Measurements from ENCODE around the gene LPAR1. TPM values are rescaled to one million over a fixed set of nuclear protein-coding genes. Genes with fewer than 3 reads are reported as not detected.

LPAR1 gene
- total RNA-seq, 1 donor from 2014 or later, result 23.2 TPM

GRCh38 chr9:110971705-110972104, 66.6 kb downstream of the LPAR1 start:
- H3K27ac ChIP-seq, result no peak overlapping the region

GRCh38 chr9:110971234-110971633, 67.0 kb downstream of the LPAR1 start:
- Histone ChIP-seq H3K27me3 (ENCODE audit: low read depth) (no peaks in the 10 kb centered on the region), H3K4me3 (no peak overlapping the region), H3K9me3 (no peaks in the 10 kb centered on the region), H3K4me1 (no peaks in the 10 kb centered on the region), H3K36me3 (no peaks in the 10 kb centered on the region), H3K27ac (no peak overlapping the region)
- ATAC-seq (no peak), DNase-seq (no peak)
- intact Hi-C loops (cut with DNase I), result no loop called here
- TF ChIP-seq CTCF (IDR thresholded peaks at IDR 0.05), result no peak

More at GRCh38 chr9:110971705-110972104, 66.6 kb downstream of the LPAR1 start:
- H3K9me3 ChIP-seq, result no peaks in the 10 kb centered on the region
- H3K4me1 ChIP-seq, result no peaks in the 10 kb centered on the region
- no peaks in the 10 kb centered on the region for H3K27me3 ChIP-seq (ENCODE audit: low read depth)
- intact Hi-C loops (cut with DNase I), result no loop called here
- no peak overlapping the region for H3K4me3 ChIP-seq
- DNase-seq, result no peak
- TF ChIP-seq CTCF (IDR thresholded peaks at IDR 0.05), result no peak
- no peaks in the 10 kb centered on the region for H3K36me3 ChIP-seq
- ATAC-seq, result no peak

GRCh38 chr9:110969971-110970386, 68.3 kb downstream of the LPAR1 start:
- H3K27me3 ChIP-seq (ENCODE audit: low read depth), result no peaks in the 10 kb centered on the region
- no peak for TF ChIP-seq CTCF (IDR thresholded peaks at IDR 0.05)
- H3K4me1 ChIP-seq, result no peaks in the 10 kb centered on the region
- H3K9me3 ChIP-seq, result no peaks in the 10 kb centered on the region
- no peak for DNase-seq
- no peak overlapping the region for H3K4me3 ChIP-seq
- intact Hi-C loops (cut with DNase I), result no loop called here
- ATAC-seq, result peak in 1 of 2 donors; percentile 49
- H3K27ac ChIP-seq, result no peak overlapping the region
- no peaks in the 10 kb centered on the region for H3K36me3 ChIP-seq

GRCh38 chr9:110968096-110968495, 70.2 kb downstream of the LPAR1 start:
- Histone ChIP-seq H3K4me3 (no peak overlapping the region), H3K36me3 (no peaks in the 10 kb centered on the region), H3K9me3 (no peaks in the 10 kb centered on the region), H3K27ac (no peak overlapping the region), H3K27me3 (ENCODE audit: low read depth) (no peaks in the 10 kb centered on the region), H3K4me1 (no peaks in the 10 kb centered on the region)
- no peak for DNase-seq
- ATAC-seq, result no peak
- TF ChIP-seq CTCF (IDR thresholded peaks at IDR 0.05), result no peak
- intact Hi-C loops (cut with DNase I), result no loop called here

- DNase-seq, result no peak
- no peak for ATAC-seq
- no peak for TF ChIP-seq CTCF (IDR thresholded peaks at IDR 0.05)
Observed at GRCh38 chr9:110967196-110967595, 71.1 kb downstream of the LPAR1 start.

GRCh38 chr9:110960288-110960687, 78.0 kb downstream of the LPAR1 start:
- Histone ChIP-seq H3K36me3 (no peaks in the 10 kb centered on the region), H3K4me3 (no peak overlapping the region), H3K4me1 (no peaks in the 10 kb centered on the region), H3K27me3 (ENCODE audit: low read depth) (no peaks in the 10 kb centered on the region), H3K27ac (no peak overlapping the region), H3K9me3 (peaks cover 15% of the 10 kb centered on the region)
- intact Hi-C loops (cut with DNase I), result no loop called here
- TF ChIP-seq CTCF (IDR thresholded peaks at IDR 0.05), result no peak
- no peak for ATAC-seq
- no peak for DNase-seq

More at GRCh38 chr9:110967196-110967595, 71.1 kb downstream of the LPAR1 start:
- Histone ChIP-seq H3K4me1 (no peaks in the 10 kb centered on the region), H3K9me3 (no peaks in the 10 kb centered on the region), H3K27me3 (ENCODE audit: low read depth) (no peaks in the 10 kb centered on the region), H3K36me3 (no peaks in the 10 kb centered on the region), H3K4me3 (no peak overlapping the region), H3K27ac (no peak overlapping the region)
- intact Hi-C loops (cut with DNase I), result no loop called here

Measured in lower lobe of right lung (tissue), 2 donors.